ENCODE data around the gene PADI3.

Gene PADI3

GRCh38 chr1:17308593-17308992 lies 59.7 kb downstream of the PADI3 start:
- TF ChIP-seq FOXM1 (IDR thresholded peaks at IDR 0.05; ENCODE audit: borderline replicate concordance, low read depth), result no peak
- TF ChIP-seq CREB1 (IDR thresholded peaks at IDR 0.05; ENCODE audit: low read depth), result no peak
- TF ChIP-seq ZBTB7A (IDR thresholded peaks at IDR 0.05; ENCODE audit: low read depth), result no peak
- no peak for TF ChIP-seq MAX (IDR thresholded peaks at IDR 0.05)
- TF ChIP-seq TEAD4 (IDR thresholded peaks at IDR 0.05), result no peak
- no peak for TF ChIP-seq USF1 (IDR thresholded peaks at IDR 0.05)
- TF ChIP-seq NFIC (IDR thresholded peaks at IDR 0.05), result no peak
- TF ChIP-seq REST (IDR thresholded peaks at IDR 0.05; ENCODE audit: low read depth), result no peak

GRCh38 chr1:17309426-17310067 lies 60.6 kb downstream of the PADI3 start:
- no peak for TF ChIP-seq RAD21 (IDR thresholded peaks at IDR 0.05; ENCODE audit: low read depth)
- no peak for TF ChIP-seq TAF1 (IDR thresholded peaks at IDR 0.05; ENCODE audit: low read depth)
- TF ChIP-seq EP300 (IDR thresholded peaks at IDR 0.05; ENCODE audit: borderline replicate concordance), result no peak
- TF ChIP-seq NFIC (IDR thresholded peaks at IDR 0.05), result no peak
- TF ChIP-seq CREB1 (IDR thresholded peaks at IDR 0.05; ENCODE audit: low read depth), result no peak
- TF ChIP-seq FOXM1 (IDR thresholded peaks at IDR 0.05; ENCODE audit: borderline replicate concordance, low read depth), result no peak
- TF ChIP-seq CEBPB (IDR thresholded peaks at IDR 0.05), result no peak
- no peak for TF ChIP-seq YY1 (IDR thresholded peaks at IDR 0.05; ENCODE audit: low read depth)
- no peak for TF ChIP-seq REST (IDR thresholded peaks at IDR 0.05; ENCODE audit: low read depth)
- no peak for TF ChIP-seq USF1 (IDR thresholded peaks at IDR 0.05)
- TF ChIP-seq MAX (IDR thresholded peaks at IDR 0.05), result no peak
- no peak for TF ChIP-seq ZBTB7A (IDR thresholded peaks at IDR 0.05; ENCODE audit: low read depth)
- no peak for TF ChIP-seq EGR1 (IDR thresholded peaks at IDR 0.05)
- no peak for TF ChIP-seq TEAD4 (IDR thresholded peaks at IDR 0.05)
- TF ChIP-seq TCF12 (IDR thresholded peaks at IDR 0.05; ENCODE audit: low read depth), result no peak

GRCh38 chr1:17310068-17310640 lies 61.3 kb downstream of the PADI3 start:
- TF ChIP-seq REST (IDR thresholded peaks at IDR 0.05; ENCODE audit: low read depth), result no peak
- no peak for TF ChIP-seq YY1 (IDR thresholded peaks at IDR 0.05; ENCODE audit: low read depth)
- no peak for TF ChIP-seq EGR1 (IDR thresholded peaks at IDR 0.05)

DNA sequence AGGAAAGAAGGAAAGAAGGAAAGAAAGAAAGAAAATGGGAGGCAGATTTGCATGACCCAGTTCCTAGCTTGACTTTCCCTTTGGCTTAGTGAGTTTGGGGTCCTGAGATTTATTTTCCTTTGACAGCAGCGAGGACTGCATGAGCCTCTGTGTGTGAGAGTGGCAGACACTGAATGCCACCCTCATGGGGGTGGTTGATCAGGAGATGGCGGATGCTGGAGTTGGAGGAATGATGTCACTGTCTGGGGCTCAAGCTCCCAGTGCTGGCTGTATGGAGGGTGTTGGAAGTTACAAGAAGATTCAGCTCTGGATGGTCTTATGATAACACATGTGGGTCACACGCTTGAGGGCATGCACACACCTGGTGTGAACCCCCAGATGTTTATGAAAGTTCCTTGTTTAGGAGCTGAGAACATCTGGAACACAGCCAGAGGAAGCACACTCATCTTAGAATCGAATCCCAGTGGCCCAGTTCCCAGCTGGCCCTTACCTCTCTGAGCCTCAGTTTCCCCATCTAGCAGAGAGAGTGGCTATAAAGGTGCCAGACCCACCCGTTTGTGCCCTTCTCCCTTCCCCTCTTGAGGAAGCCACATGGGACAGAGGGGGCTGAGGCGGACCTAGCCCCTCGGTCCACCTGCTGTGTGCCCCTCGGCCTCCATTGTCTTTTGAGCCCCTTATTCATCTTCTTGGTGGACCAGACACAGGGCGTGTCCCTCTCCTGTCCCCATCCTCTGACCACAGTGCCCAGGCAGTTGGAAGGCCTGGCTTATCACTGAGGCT lies 64.8 kb downstream of the PADI3 start:
- no peak for TF ChIP-seq ZBTB7A (IDR thresholded peaks at IDR 0.05; ENCODE audit: low read depth)
